Activated T-cell treated with anti-CD3 and anti-CD28 coated beads, Interleukin-2, amount 50 U/mL, for 48 hours (primary cell): ENCODE measurements around the gene ATP11A.
"Not testable (repeated sequence)": the region's sequence is repeated elsewhere in the genome, so short reads cannot be mapped to it uniquely, and the experiment has no call there.

Experiments used
- DNase-seq, 2 experiments: peaks; one replicate each; pipeline ENCODE4 v3.0.0-alpha.2; 2020

ATP11A gene

GRCh38 chr13:112825875-112826274, 136.0 kb downstream of the ATP11A start:
- DNase-seq, result no peak

- no peak for DNase-seq
These were observed 136.7 kb downstream of the ATP11A start for GRCh38 chr13:112826565-112826964.

- no peak for DNase-seq
These were observed 138.4 kb downstream of the ATP11A start for GRCh38 chr13:112828082-112828699.

- no peak for DNase-seq
These were observed 138.9 kb downstream of the ATP11A start for GRCh38 chr13:112828756-112829155.

- no peak for DNase-seq
These were observed 141.4 kb downstream of the ATP11A start for GRCh38 chr13:112831196-112831595.

GRCh38 chr13:112831801-112832200, 142.0 kb downstream of the ATP11A start:
- DNase-seq, result no peak

- DNase-seq, result no peak
These were observed 143.0 kb downstream of the ATP11A start for GRCh38 chr13:112832811-112833210.

- no peak for DNase-seq
These were observed 143.9 kb downstream of the ATP11A start for GRCh38 chr13:112833551-112834257.

GRCh38 chr13:112835344-112835743, 145.5 kb downstream of the ATP11A start:
- DNase-seq, result no peak

GRCh38 chr13:112835796-112836195, 146.0 kb downstream of the ATP11A start:
- no peak for DNase-seq

GRCh38 chr13:112836940-112837339, 147.1 kb downstream of the ATP11A start:
- DNase-seq, result no peak

GRCh38 chr13:112837371-112838037, 147.7 kb downstream of the ATP11A start:
- no peak for DNase-seq

- DNase-seq, result no peak
These were observed 148.4 kb downstream of the ATP11A start for GRCh38 chr13:112838038-112838841.

- no peak for DNase-seq
These were observed 148.9 kb downstream of the ATP11A start for GRCh38 chr13:112838842-112839117.

GRCh38 chr13:112839356-112840105, 149.7 kb downstream of the ATP11A start:
- no peak for DNase-seq

GRCh38 chr13:112840472-112841302, 150.8 kb downstream of the ATP11A start:
- DNase-seq, result no peak

- not testable (repeated sequence) for DNase-seq
These were observed 151.6 kb downstream of the ATP11A start for GRCh38 chr13:112841303-112842015.

GRCh38 chr13:112842343-112842856, 152.6 kb downstream of the ATP11A start:
- DNase-seq, result no peak

- DNase-seq, result no peak
These were observed 153.1 kb downstream of the ATP11A start for GRCh38 chr13:112842931-112843391.

- DNase-seq, result no peak
These were observed 153.7 kb downstream of the ATP11A start for GRCh38 chr13:112843392-112844111.
